Hepatocyte (in vitro differentiated cells): Measurements from ENCODE around the gene WNT7B.

Experiments
- CTCF ChIP-seq: fragments of 200-600 bp; sonication (generic); IDR thresholded peaks from 2 replicates; pipeline ENCODE4 v1.5.1; 2016; ENCODE audit warnings: antibody characterized with exemption, mild to moderate bottlenecking; ENCODE audit not compliant: poor library complexity
- EZH2 ChIP-seq: fragments of 200-600 bp; sonication (generic); IDR thresholded peaks from 2 replicates; pipeline ENCODE4 v1.6.1; 2016; ENCODE audit warnings: antibody characterized with exemption, mild to moderate bottlenecking, borderline replicate concordance

GRCh38 chr22:45877036-45877380 is 100.0 kb downstream of the WNT7B start:
- TF ChIP-seq CTCF (no peak), EZH2 (no peak)
